Lower leg skin (tissue), 3 donors: Measurements from ENCODE around the gene TXNIP.

ENCODE experiments used
- POLR2A ChIP-seq, 2 donors: fragments of 450-650 bp; IDR thresholded peaks; one replicate each; pipeline ENCODE4 v1.6.1; 2016 to 2017; ENCODE audit warnings: antibody characterized with exemption in 2 of 2, mild to moderate bottlenecking in 1 of 2, moderate library complexity in 1 of 2
- TF ChIP-seq, protein P1 (sequence below), 3 donors: fragments of 450-650 bp; IDR thresholded peaks; one replicate each; pipeline ENCODE4 v1.5.1; 2016; ENCODE audit warnings: antibody characterized with exemption in 3 of 3, mild to moderate bottlenecking in 3 of 3, moderate library complexity in 2 of 3

DNA sequence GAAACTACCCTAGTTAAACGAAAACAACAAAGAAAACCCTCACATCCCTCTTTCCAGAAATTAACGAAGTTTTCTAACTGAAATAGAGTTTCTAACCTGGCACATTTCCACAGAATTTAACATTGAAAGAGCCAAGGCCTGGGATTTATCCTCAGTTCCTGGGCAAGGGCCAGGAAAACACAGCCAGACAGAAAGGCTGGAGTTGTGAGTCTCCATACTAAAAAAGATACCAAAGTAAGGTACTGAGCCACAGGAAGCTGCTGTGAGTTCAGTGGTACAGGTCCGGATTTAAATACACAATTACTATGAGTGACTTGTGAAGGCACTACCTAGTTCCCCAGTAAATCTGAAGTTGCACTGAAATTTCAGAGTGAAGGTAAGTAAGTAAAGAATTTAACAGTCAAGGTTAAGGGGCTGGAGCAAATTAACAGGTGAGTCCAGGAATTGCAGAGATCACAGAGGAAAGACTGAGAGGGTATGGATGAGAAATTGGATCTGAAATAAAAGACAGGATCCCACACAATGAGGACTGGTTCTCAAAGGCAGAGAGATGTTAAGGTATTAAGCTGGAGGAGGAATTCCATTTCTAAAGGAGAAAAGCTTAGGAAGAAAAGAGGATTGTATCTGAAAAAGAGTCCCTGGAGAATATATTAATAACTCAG is 39.5 kb downstream of the TXNIP start:
- TF ChIP-seq POLR2A (IDR thresholded peaks at IDR 0.05) = no peak
- TF ChIP-seq, protein P1, sequence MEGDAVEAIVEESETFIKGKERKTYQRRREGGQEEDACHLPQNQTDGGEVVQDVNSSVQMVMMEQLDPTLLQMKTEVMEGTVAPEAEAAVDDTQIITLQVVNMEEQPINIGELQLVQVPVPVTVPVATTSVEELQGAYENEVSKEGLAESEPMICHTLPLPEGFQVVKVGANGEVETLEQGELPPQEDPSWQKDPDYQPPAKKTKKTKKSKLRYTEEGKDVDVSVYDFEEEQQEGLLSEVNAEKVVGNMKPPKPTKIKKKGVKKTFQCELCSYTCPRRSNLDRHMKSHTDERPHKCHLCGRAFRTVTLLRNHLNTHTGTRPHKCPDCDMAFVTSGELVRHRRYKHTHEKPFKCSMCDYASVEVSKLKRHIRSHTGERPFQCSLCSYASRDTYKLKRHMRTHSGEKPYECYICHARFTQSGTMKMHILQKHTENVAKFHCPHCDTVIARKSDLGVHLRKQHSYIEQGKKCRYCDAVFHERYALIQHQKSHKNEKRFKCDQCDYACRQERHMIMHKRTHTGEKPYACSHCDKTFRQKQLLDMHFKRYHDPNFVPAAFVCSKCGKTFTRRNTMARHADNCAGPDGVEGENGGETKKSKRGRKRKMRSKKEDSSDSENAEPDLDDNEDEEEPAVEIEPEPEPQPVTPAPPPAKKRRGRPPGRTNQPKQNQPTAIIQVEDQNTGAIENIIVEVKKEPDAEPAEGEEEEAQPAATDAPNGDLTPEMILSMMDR (IDR thresholded peaks at IDR 0.05) = no peak
